Measurements from ENCODE around the gene SGK1.
"Not testable (repeated sequence)": the region's sequence is repeated elsewhere in the genome, so short reads cannot be mapped to it uniquely, and the experiment has no call there.

The SGK1 gene

GRCh38 chr6:134261766-134262165 is 56.1 kb downstream of the SGK1 start:
- no peak for TF ChIP-seq CTCF (conservative IDR thresholded peaks at IDR 0.05; ENCODE audit: control insufficient read depth, insufficient read depth, low read depth, low read length)
- no peak overlapping the region for H3K4me3 ChIP-seq (ENCODE audit: control insufficient read depth, low read depth, low read length)
- peak; percentile 47 for DNase-seq (ENCODE audit: low read depth)

- no peak for TF ChIP-seq CTCF (conservative IDR thresholded peaks at IDR 0.05; ENCODE audit: control insufficient read depth, insufficient read depth, low read depth, low read length)
- no peak overlapping the region for H3K4me3 ChIP-seq (ENCODE audit: control insufficient read depth, low read depth, low read length)
- no peak for DNase-seq (ENCODE audit: low read depth)
Measured at GRCh38 chr6:134258849-134259306, 59.0 kb downstream of the SGK1 start.

DNA sequence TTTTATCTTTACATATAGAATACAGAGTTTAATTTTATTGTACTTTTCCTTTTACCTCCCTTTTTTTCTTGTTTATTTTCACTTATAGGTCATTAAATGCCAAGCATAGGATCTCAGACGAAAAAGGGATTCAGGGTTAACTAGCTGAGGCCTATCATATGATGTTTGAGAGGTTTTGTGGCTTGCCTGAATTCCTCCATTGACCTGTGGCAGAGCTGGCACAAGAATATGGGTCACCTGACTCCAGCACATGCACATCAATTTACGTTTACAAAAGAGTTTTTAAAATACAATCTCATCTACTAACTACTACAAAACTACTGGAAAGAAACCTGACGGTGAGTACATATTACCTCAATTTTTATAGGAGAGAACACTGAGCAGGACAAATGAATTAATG is 60.4 kb downstream of the SGK1 start:
- TF ChIP-seq CTCF (conservative IDR thresholded peaks at IDR 0.05; ENCODE audit: control insufficient read depth, insufficient read depth, low read depth, low read length): no peak
- no peak for DNase-seq (ENCODE audit: low read depth)
- H3K4me3 ChIP-seq (ENCODE audit: control insufficient read depth, low read depth, low read length): no peak overlapping the region

- DNase-seq (ENCODE audit: low read depth): no peak
- H3K4me3 ChIP-seq (ENCODE audit: control insufficient read depth, low read depth, low read length): no peak overlapping the region
- TF ChIP-seq CTCF (conservative IDR thresholded peaks at IDR 0.05; ENCODE audit: control insufficient read depth, insufficient read depth, low read depth, low read length): no peak
Measured at GRCh38 chr6:134256862-134257261, 61.0 kb downstream of the SGK1 start.

- H3K4me3 ChIP-seq (ENCODE audit: control insufficient read depth, low read depth, low read length); DNase-seq (ENCODE audit: low read depth): not testable (repeated sequence)
Measured at GRCh38 chr6:134255280-134255679, 62.6 kb downstream of the SGK1 start.

GRCh38 chr6:134254118-134254517 is 63.8 kb downstream of the SGK1 start:
- H3K4me3 ChIP-seq (ENCODE audit: control insufficient read depth, low read depth, low read length): no peak overlapping the region
- DNase-seq (ENCODE audit: low read depth): no peak
- TF ChIP-seq CTCF (conservative IDR thresholded peaks at IDR 0.05; ENCODE audit: control insufficient read depth, insufficient read depth, low read depth, low read length): no peak

- DNase-seq (ENCODE audit: low read depth): peak; percentile 89
- H3K4me3 ChIP-seq (ENCODE audit: control insufficient read depth, low read depth, low read length): no peak overlapping the region
- TF ChIP-seq CTCF (conservative IDR thresholded peaks at IDR 0.05; ENCODE audit: control insufficient read depth, insufficient read depth, low read depth, low read length): no peak
Measured at GRCh38 chr6:134253681-134254080, 64.2 kb downstream of the SGK1 start.
